RWPE2 (cell line): ENCODE data around the gene CASQ1.
A peak's percentile ranks its signal among the peaks of the same experiment; 100 is the strongest.

Experiments
- ATAC-seq: fragments of 200-7000 bp; cut with Tn5 transposase; 3 replicates; pipeline ENCODE4 v1.9.1; 2021; ENCODE audit warnings: low read depth
- DNase-seq: peaks from one replicate; pipeline ENCODE4 v3.0.0-alpha.2; 2020; ENCODE audit warnings: low spot score
- H3K27ac ChIP-seq: fragments of 450-650 bp; 2 replicates; pipeline ENCODE4 v1.5.1; 2017; ENCODE audit warnings: mild to moderate bottlenecking; ENCODE audit not compliant: poor library complexity, severe bottlenecking
- H3K27me3 ChIP-seq: fragments of 250-450 bp; sonication (Bioruptor Pico); 2 replicates; pipeline ENCODE4 v1.5.1; 2021; ENCODE audit warnings: mild to moderate bottlenecking, moderate library complexity; ENCODE audit not compliant: insufficient read depth, poor library complexity, severe bottlenecking
- H3K36me3 ChIP-seq: fragments of 250-450 bp; sonication (Bioruptor Pico); 2 replicates; pipeline ENCODE4 v1.5.1; 2020; ENCODE audit warnings: low read depth, mild to moderate bottlenecking, moderate library complexity
- H3K4me1 ChIP-seq: fragments of 250-450 bp; sonication (Bioruptor Pico); 2 replicates; pipeline ENCODE4 v1.5.1; 2021; ENCODE audit warnings: mild to moderate bottlenecking, moderate library complexity; ENCODE audit not compliant: insufficient read depth, poor library complexity, severe bottlenecking
- H3K4me3 ChIP-seq: fragments of 250-450 bp; sonication (Bioruptor Pico); 2 replicates; pipeline ENCODE4 v1.5.1; 2021; ENCODE audit warnings: mild to moderate bottlenecking, moderate library complexity; ENCODE audit not compliant: severe bottlenecking
- H3K9me3 ChIP-seq: fragments of 250-450 bp; sonication (Bioruptor Pico); 2 replicates; pipeline ENCODE4 v1.5.1; 2021; ENCODE audit warnings: mild to moderate bottlenecking, moderate library complexity; ENCODE audit not compliant: severe bottlenecking
- CTCF ChIP-seq: fragments of 450-650 bp; IDR thresholded peaks from one replicate; pipeline ENCODE4 v1.5.1; 2017; ENCODE audit warnings: mild to moderate bottlenecking, moderate library complexity; ENCODE audit not compliant: poor library complexity, severe bottlenecking

Gene CASQ1

GRCh38 chr1:160167580-160167979, 22.8 kb upstream of the CASQ1 start:
- DNase-seq (no peak), ATAC-seq (peak; percentile 14; the same call in 1 of the 3 replicates)
- Histone ChIP-seq H3K27ac (no peak overlapping the region), H3K36me3 (no peaks in the 10 kb centered on the region), H3K4me1 (peaks cover 6% of the 10 kb centered on the region), H3K9me3 (no peaks in the 10 kb centered on the region), H3K4me3 (no peak overlapping the region), H3K27me3 (no peaks in the 10 kb centered on the region)
- TF ChIP-seq CTCF, result no peak

DNA sequence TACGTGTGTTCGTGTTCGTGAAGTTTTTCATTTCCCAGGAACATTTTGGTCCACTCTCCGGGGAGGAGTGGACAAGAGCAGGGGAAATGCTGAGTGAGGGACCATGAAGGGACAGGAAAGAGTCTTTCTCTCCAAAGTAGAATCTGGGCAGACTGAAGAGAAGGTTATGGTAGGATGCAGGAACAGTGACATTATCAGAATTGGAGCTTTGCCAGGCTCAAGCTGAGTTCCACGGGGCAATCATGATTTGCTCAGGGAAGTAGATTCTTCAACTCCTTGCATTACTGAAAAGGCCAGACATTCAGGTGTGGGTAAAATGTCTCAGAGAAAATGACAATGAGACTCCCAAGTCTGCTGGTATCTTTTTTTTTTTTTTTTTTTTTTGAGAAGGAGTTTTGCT, 22.4 kb upstream of the CASQ1 start:
- H3K9me3 ChIP-seq, result no peaks in the 10 kb centered on the region
- no peaks in the 10 kb centered on the region for H3K27me3 ChIP-seq
- no peak for TF ChIP-seq CTCF
- no peak overlapping the region for H3K27ac ChIP-seq
- DNase-seq, result no peak
- H3K36me3 ChIP-seq, result no peaks in the 10 kb centered on the region
- no peak for ATAC-seq
- peaks cover 6% of the 10 kb centered on the region for H3K4me1 ChIP-seq
- H3K4me3 ChIP-seq, result no peak overlapping the region

- Histone ChIP-seq H3K4me3 (no peak overlapping the region), H3K36me3 (no peaks in the 10 kb centered on the region), H3K9me3 (no peaks in the 10 kb centered on the region), H3K27me3 (no peaks in the 10 kb centered on the region), H3K4me1 (peaks cover 6% of the 10 kb centered on the region), H3K27ac (no peak overlapping the region)
- TF ChIP-seq CTCF, result no peak
- DNase-seq (no peak), ATAC-seq (no peak)
These were observed 21.6 kb upstream of the CASQ1 start for GRCh38 chr1:160168609-160169369.

DNA sequence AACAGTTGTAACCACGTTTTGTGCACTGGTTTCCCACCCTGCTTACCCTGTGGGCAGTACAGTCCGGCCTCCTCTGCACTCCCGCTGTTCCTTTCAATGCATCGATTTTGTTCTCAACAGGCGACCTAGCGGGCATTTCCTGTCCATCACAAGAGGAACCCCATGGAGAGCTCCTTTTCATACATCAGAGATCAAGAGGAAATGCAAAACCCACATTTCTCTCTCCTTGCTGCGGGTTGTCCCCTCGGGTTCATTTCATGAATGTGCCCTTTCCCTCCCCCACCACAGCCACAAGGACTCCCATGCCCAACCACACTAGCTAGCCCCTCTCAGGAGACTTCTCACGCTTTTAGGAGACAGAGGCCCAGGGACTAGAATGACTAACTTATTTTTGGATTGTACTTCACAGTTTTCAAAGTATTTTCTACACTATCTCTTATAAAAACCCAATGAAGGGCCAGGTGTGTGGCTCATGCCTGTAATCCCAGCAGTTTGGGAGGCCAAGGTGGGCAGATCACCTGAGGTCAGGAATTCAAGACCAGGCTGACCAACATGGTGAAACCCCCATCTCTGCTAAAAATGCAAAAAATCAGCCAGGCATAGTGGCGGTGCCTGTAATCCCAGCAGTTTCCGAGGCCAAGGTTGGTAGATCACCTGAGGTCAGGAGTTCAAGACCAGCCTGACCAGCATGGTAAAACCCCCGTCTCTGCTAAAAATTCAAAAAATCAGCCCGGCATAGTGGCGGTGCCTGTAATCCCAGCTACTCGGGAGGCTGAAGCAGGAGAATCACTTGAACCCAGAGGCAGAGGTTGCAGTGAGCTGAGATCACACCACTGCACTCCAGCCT, 20.6 kb upstream of the CASQ1 start:
- Histone ChIP-seq H3K27me3 (no peaks in the 10 kb centered on the region), H3K4me1 (peaks cover 6% of the 10 kb centered on the region), H3K36me3 (no peaks in the 10 kb centered on the region), H3K27ac (no peak overlapping the region), H3K9me3 (no peaks in the 10 kb centered on the region), H3K4me3 (no peak overlapping the region)
- no peak for ATAC-seq
- DNase-seq, result no peak
- no peak for TF ChIP-seq CTCF
